ENCODE results near the gene SLC47A1.

The SLC47A1 gene

DNA sequence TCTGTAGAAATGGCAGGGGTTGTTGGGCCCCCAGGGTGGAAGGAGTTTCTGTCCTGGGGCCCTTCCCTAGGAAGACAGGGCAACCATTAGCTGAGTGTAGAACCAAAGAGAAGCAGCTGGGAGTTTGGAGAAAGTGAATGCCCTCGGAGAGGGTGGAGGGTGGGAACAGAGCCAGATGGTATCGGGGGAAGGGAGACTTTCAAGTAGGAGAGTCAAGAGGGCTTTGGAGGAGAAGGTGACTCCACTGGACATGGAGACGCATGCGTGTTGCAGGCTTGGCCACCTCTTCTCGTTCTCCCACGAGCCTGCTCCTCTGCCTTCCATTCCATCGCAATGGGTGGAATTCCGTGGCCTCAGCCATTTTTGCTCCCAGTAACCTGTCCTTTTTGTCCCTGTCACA lies 19.4 kb downstream of the SLC47A1 start:
- no peak overlapping the region for H3K4me3 ChIP-seq (replicated peaks; ENCODE audit: insufficient read depth, low read length)
- TF ChIP-seq, protein P1, sequence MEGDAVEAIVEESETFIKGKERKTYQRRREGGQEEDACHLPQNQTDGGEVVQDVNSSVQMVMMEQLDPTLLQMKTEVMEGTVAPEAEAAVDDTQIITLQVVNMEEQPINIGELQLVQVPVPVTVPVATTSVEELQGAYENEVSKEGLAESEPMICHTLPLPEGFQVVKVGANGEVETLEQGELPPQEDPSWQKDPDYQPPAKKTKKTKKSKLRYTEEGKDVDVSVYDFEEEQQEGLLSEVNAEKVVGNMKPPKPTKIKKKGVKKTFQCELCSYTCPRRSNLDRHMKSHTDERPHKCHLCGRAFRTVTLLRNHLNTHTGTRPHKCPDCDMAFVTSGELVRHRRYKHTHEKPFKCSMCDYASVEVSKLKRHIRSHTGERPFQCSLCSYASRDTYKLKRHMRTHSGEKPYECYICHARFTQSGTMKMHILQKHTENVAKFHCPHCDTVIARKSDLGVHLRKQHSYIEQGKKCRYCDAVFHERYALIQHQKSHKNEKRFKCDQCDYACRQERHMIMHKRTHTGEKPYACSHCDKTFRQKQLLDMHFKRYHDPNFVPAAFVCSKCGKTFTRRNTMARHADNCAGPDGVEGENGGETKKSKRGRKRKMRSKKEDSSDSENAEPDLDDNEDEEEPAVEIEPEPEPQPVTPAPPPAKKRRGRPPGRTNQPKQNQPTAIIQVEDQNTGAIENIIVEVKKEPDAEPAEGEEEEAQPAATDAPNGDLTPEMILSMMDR (IDR thresholded peaks at IDR 0.05; ENCODE audit: insufficient read depth, low read length): no peak
- TF ChIP-seq GABPA (IDR thresholded peaks at IDR 0.05; ENCODE audit: low read depth): no peak
- no peak for TF ChIP-seq POLR2AphosphoS5 (IDR thresholded peaks at IDR 0.05; ENCODE audit: low read depth)
- TF ChIP-seq, protein P2, sequence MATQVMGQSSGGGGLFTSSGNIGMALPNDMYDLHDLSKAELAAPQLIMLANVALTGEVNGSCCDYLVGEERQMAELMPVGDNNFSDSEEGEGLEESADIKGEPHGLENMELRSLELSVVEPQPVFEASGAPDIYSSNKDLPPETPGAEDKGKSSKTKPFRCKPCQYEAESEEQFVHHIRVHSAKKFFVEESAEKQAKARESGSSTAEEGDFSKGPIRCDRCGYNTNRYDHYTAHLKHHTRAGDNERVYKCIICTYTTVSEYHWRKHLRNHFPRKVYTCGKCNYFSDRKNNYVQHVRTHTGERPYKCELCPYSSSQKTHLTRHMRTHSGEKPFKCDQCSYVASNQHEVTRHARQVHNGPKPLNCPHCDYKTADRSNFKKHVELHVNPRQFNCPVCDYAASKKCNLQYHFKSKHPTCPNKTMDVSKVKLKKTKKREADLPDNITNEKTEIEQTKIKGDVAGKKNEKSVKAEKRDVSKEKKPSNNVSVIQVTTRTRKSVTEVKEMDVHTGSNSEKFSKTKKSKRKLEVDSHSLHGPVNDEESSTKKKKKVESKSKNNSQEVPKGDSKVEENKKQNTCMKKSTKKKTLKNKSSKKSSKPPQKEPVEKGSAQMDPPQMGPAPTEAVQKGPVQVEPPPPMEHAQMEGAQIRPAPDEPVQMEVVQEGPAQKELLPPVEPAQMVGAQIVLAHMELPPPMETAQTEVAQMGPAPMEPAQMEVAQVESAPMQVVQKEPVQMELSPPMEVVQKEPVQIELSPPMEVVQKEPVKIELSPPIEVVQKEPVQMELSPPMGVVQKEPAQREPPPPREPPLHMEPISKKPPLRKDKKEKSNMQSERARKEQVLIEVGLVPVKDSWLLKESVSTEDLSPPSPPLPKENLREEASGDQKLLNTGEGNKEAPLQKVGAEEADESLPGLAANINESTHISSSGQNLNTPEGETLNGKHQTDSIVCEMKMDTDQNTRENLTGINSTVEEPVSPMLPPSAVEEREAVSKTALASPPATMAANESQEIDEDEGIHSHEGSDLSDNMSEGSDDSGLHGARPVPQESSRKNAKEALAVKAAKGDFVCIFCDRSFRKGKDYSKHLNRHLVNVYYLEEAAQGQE (IDR thresholded peaks at IDR 0.05; ENCODE audit: insufficient replicate concordance, low read depth): no peak
- TF ChIP-seq SPI1 (IDR thresholded peaks at IDR 0.05; ENCODE audit: borderline replicate concordance, low read depth): no peak
- no peaks in the 10 kb centered on the region for H3K27me3 ChIP-seq (ENCODE audit: insufficient read depth, poor library complexity, severe bottlenecking)
- DNase-seq (ENCODE audit: low read depth in 1 of 2, low spot score in 1 of 2): no peak
- H3K27ac ChIP-seq (replicated peaks): no peak overlapping the region

DNA sequence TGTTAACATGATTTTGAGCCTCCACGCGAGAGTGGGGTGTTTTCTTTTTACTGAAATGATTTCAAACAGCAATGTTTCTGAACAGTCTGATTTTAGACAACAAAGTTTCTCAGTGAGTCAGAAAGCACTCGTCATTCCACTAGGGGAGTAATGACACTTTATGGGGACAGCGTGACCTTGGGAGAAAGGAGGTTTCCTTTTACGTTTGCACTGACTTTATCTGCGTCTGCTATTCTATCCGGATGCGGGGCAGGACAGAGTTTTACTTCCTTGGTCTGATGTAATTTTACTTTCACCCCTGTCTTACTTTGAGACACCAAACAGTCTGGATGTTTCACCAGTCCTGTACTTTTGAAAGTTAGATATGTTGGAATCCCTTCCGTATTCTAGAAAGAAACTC lies 20.7 kb downstream of the SLC47A1 start:
- H3K27me3 ChIP-seq (ENCODE audit: insufficient read depth, poor library complexity, severe bottlenecking): no peaks in the 10 kb centered on the region
- TF ChIP-seq POLR2AphosphoS5 (IDR thresholded peaks at IDR 0.05; ENCODE audit: low read depth) (no peak), GABPA (IDR thresholded peaks at IDR 0.05; ENCODE audit: low read depth) (no peak), SPI1 (IDR thresholded peaks at IDR 0.05; ENCODE audit: borderline replicate concordance, low read depth) (no peak)
- TF ChIP-seq, protein P2 (IDR thresholded peaks at IDR 0.05; ENCODE audit: insufficient replicate concordance, low read depth): no peak
- TF ChIP-seq, protein P1 (IDR thresholded peaks at IDR 0.05; ENCODE audit: insufficient read depth, low read length): no peak
- no peak overlapping the region for H3K27ac ChIP-seq (replicated peaks)
- no peak for DNase-seq (ENCODE audit: low read depth in 1 of 2, low spot score in 1 of 2)
- no peak overlapping the region for H3K4me3 ChIP-seq (replicated peaks; ENCODE audit: insufficient read depth, low read length)

DNA sequence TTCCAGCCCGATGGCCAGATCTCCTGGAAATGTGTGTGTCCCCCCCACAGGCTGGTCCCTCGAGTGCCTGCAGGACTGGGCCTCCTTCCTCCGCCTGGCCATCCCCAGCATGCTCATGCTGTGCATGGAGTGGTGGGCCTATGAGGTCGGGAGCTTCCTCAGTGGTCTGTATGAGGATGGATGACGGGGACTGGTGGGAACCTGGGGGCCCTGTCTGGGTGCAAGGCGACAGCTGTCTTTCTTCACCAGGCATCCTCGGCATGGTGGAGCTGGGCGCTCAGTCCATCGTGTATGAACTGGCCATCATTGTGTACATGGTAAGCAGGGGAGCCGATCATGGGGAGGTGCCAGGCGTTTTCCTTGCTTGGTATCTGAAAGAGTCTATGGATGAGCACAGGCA lies 22.1 kb downstream of the SLC47A1 start:
- no peak for TF ChIP-seq GABPA (IDR thresholded peaks at IDR 0.05; ENCODE audit: low read depth)
- TF ChIP-seq POLR2AphosphoS5 (IDR thresholded peaks at IDR 0.05; ENCODE audit: low read depth): no peak
- TF ChIP-seq, protein P1 (IDR thresholded peaks at IDR 0.05; ENCODE audit: insufficient read depth, low read length): no peak
- TF ChIP-seq SPI1 (IDR thresholded peaks at IDR 0.05; ENCODE audit: borderline replicate concordance, low read depth): no peak
- TF ChIP-seq, protein P2 (IDR thresholded peaks at IDR 0.05; ENCODE audit: insufficient replicate concordance, low read depth): no peak
- no peak for DNase-seq (ENCODE audit: low read depth in 1 of 2, low spot score in 1 of 2)

More for the DNA sequence above, 22.1 kb downstream of the SLC47A1 start:
- H3K27me3 ChIP-seq (ENCODE audit: insufficient read depth, poor library complexity, severe bottlenecking): no peaks in the 10 kb centered on the region
- H3K27ac ChIP-seq (replicated peaks): no peak overlapping the region
- H3K4me3 ChIP-seq (replicated peaks; ENCODE audit: insufficient read depth, low read length): no peak overlapping the region
